Measurements from ENCODE around the gene DNTT.

GRCh38 chr10:96297486-96297885 is 6.7 kb upstream of the DNTT start:
- TF ChIP-seq, protein P1, sequence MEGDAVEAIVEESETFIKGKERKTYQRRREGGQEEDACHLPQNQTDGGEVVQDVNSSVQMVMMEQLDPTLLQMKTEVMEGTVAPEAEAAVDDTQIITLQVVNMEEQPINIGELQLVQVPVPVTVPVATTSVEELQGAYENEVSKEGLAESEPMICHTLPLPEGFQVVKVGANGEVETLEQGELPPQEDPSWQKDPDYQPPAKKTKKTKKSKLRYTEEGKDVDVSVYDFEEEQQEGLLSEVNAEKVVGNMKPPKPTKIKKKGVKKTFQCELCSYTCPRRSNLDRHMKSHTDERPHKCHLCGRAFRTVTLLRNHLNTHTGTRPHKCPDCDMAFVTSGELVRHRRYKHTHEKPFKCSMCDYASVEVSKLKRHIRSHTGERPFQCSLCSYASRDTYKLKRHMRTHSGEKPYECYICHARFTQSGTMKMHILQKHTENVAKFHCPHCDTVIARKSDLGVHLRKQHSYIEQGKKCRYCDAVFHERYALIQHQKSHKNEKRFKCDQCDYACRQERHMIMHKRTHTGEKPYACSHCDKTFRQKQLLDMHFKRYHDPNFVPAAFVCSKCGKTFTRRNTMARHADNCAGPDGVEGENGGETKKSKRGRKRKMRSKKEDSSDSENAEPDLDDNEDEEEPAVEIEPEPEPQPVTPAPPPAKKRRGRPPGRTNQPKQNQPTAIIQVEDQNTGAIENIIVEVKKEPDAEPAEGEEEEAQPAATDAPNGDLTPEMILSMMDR (IDR thresholded peaks at IDR 0.05; ENCODE audit: insufficient read depth, low read length): no peak
- TF ChIP-seq POLR2AphosphoS5 (IDR thresholded peaks at IDR 0.05; ENCODE audit: low read depth) (no peak), REST (IDR thresholded peaks at IDR 0.05; ENCODE audit: insufficient replicate concordance, low read depth) (no peak), GABPA (IDR thresholded peaks at IDR 0.05; ENCODE audit: low read depth) (no peak)

Data from HL-60 (cell line).